SK-N-MC (cell line): Measurements from ENCODE around the gene RBM26.

Experiments used
- EZH2 ChIP-seq: fragments of 200-600 bp; sonication (generic); IDR thresholded peaks from one replicate; pipeline ENCODE4 v1.6.1; 2017; ENCODE audit warnings: antibody characterized with exemption
- FOXP2 ChIP-seq: optimal IDR thresholded peaks from 2 replicates; pipeline ENCODE3; 2011; ENCODE audit warnings: mild to moderate bottlenecking, moderate library complexity; ENCODE audit not compliant: insufficient read depth; ENCODE audit errors: extremely low read length, control extremely low read depth
- POLR2AphosphoS5 ChIP-seq: IDR thresholded peaks from 2 replicates; pipeline ENCODE4 v1.6.1; 2012; ENCODE audit warnings: mild to moderate bottlenecking, low read depth, low read length, borderline replicate concordance

GRCh38 chr13:79440958-79441528, 35.0 kb upstream of the RBM26 start:
- no peak for TF ChIP-seq POLR2AphosphoS5
- TF ChIP-seq EZH2 = no peak
- no peak for TF ChIP-seq FOXP2
